Measurements from ENCODE around the gene NARS2. TPM values are rescaled to one million over a fixed set of nuclear protein-coding genes. Genes with fewer than 3 reads are reported as not detected.

NARS2 gene
- total and polyA plus RNA-seq, 2 donors (not counting 1 experiment from before 2014, with no cell fraction given): 9.7 to 14.6 TPM

DNA sequence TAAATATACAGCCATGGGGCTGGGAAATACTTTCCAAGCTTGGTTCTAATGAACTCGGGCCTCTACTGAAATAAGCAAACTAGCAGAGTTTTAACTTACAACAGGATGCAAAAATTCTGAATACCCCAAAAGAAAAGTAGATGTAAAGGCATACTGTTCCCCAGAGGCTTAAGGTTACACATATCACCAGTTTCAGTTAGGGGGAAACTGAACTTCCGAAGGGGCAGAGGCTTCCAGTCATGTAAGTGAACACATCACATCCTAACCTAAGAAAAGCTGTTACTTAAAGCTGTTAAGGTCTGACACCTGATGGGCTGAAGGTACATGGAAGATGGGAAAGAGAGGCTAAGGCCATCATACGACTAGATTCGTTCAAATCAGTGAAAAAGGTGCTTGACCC, 159.3 kb downstream of the NARS2 start:
- Histone ChIP-seq H3K9ac (ENCODE audit: low read length) (no peak overlapping the region), H3K4me2 (replicated peaks; ENCODE audit: low read depth, low read length, poor library complexity, severe bottlenecking) (peak overlapping the region; percentile 19), H3K9me3 (ENCODE audit: control extremely low read depth in 1 of 3, control insufficient read depth in 2 of 3, insufficient read depth in 1 of 3, low read length in 2 of 3) (peaks cover 0 to under 1% (median 0%) of the 10 kb centered on the region in 3 donors), H3K4me3 (ENCODE audit: control extremely low read depth in 1 of 5, extremely low read depth in 1 of 5, insufficient read depth in 1 of 5, low read depth in 2 of 5, low read length in 4 of 5) (no peak overlapping the region), H3K79me2 (ENCODE audit: control insufficient read depth, insufficient read depth, low read length) (peaks cover 9% of the 10 kb centered on the region), H3K27me3 (replicated peaks in 1 of 4; ENCODE audit: control extremely low read depth in 1 of 4, control insufficient read depth in 3 of 4, insufficient read depth in 4 of 4, low read length in 3 of 4) (no peaks in the 10 kb centered on the region), H4K20me1 (ENCODE audit: control insufficient read depth, insufficient read depth, low read length, poor library complexity, severe bottlenecking) (no peaks in the 10 kb centered on the region), H3K27ac (ENCODE audit: low read length in 2 of 2) (peak overlapping the region in 1 of 2 donors; percentile 66), H2AFZ (ENCODE audit: insufficient read depth, low read depth, low read length, poor library complexity, severe bottlenecking) (peak overlapping the region; percentile 40), H3K36me3 (replicated peaks in 1 of 2; ENCODE audit: control extremely low read depth in 1 of 2, control insufficient read depth in 1 of 2, extremely low read depth in 1 of 2, insufficient read depth in 2 of 2, low read length in 1 of 2) (no peaks in the 10 kb centered on the region), H3K4me1 (ENCODE audit: control insufficient read depth in 2 of 2, insufficient read depth in 2 of 2, low read length in 2 of 2) (peaks cover 33 to 48% of the 10 kb centered on the region in 2 donors)
- Mint-ChIP-seq H3K4me1 (peaks cover 67% of the 10 kb centered on the region), H3K27me3 (no peaks in the 10 kb centered on the region), H3K4me3 (peak overlapping the region; percentile 68), H3K27ac (peak overlapping the region; percentile 62), H3K9me3 (ENCODE audit: insufficient read depth) (peaks cover 2% of the 10 kb centered on the region)
- DNase-seq (peak; percentile 35), ATAC-seq (ENCODE audit: low read depth) (no peak)
- WGBS (ENCODE audit: insufficient coverage): 40% methylated on average over 2 of the region's 4 CpGs
- intact Hi-C loops (cut with micrococcal nuclease): loop anchor here (5.0 kb wide), 2 partner anchors 278 to 423 kb away; partner anchors contain the start of genes ALG8 and INTS4
- CTCF ChIA-PET: interaction anchor here (0.9 to 7.1 kb wide), 15 partner anchors 9 to 187 kb away, joined by 3 to 143 read pairs (median 7); partner anchors contain the start of gene NARS2
- POLR2A ChIA-PET: interaction anchor here (1.1 to 3.9 kb wide), 2 partner anchors 14 to 149 kb away, joined by 3 to 48 read pairs; no protein-coding TSS in a partner anchor
- TF ChIP-seq, protein P1, sequence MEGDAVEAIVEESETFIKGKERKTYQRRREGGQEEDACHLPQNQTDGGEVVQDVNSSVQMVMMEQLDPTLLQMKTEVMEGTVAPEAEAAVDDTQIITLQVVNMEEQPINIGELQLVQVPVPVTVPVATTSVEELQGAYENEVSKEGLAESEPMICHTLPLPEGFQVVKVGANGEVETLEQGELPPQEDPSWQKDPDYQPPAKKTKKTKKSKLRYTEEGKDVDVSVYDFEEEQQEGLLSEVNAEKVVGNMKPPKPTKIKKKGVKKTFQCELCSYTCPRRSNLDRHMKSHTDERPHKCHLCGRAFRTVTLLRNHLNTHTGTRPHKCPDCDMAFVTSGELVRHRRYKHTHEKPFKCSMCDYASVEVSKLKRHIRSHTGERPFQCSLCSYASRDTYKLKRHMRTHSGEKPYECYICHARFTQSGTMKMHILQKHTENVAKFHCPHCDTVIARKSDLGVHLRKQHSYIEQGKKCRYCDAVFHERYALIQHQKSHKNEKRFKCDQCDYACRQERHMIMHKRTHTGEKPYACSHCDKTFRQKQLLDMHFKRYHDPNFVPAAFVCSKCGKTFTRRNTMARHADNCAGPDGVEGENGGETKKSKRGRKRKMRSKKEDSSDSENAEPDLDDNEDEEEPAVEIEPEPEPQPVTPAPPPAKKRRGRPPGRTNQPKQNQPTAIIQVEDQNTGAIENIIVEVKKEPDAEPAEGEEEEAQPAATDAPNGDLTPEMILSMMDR (IDR thresholded peaks at IDR 0.05): no peak
- no peak for TF ChIP-seq EZH2 (IDR thresholded peaks at IDR 0.05; ENCODE audit: borderline replicate concordance, insufficient read depth, low read depth, low read length, poor library complexity, severe bottlenecking)

DNA sequence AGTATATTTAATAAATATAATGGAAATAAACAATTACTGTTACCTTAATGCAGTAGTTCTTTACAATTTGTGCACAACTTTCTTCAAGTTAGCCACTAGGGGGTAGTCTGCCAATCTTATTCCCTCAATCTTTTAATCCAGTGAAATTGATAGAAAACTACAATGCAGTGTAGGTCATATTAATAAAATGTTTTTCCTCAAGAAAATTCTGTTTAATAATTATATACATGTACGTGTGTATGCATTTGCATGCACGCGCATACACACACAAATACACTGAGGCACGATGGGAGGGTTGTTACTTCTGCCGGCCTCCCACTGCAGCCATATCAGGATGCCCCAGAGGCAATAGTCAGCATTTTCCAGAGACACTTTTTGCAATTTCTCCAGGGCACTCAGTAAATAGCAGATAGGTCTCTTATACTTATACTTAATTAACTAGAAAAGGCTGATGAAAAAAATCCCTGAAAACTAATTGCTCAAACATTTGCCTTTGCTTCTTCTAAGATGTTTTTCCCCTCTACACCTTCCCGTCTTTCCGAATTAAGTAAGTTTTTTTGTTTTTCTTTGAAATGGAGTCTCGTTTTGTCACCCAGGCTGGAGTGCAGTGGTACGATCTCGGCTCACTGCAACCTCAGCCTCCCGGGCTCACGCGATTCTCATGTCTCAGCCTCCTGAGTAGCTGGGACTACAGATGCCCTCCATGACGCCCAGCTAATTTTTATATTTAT, 160.2 kb downstream of the NARS2 start:
- intact Hi-C loops (cut with micrococcal nuclease): loop anchor here (1.0 to 5.0 kb wide), 3 partner anchors 150 to 422 kb away; partner anchors contain the start of genes ALG8 and INTS4
- peaks cover 1 to 5% (median 3%) of the 10 kb centered on the region in 3 donors for H3K9me3 ChIP-seq (ENCODE audit: control extremely low read depth in 1 of 3, control insufficient read depth in 2 of 3, insufficient read depth in 1 of 3, low read length in 2 of 3)
- peak overlapping the region; percentile 13 for H3K4me2 ChIP-seq (replicated peaks; ENCODE audit: low read depth, low read length, poor library complexity, severe bottlenecking)
- Mint-ChIP-seq H3K27ac (no peak overlapping the region), H3K27me3 (no peaks in the 10 kb centered on the region), H3K4me3 (no peak overlapping the region), H3K4me1 (peaks cover 61% of the 10 kb centered on the region), H3K9me3 (ENCODE audit: insufficient read depth) (peaks cover 2% of the 10 kb centered on the region)
- peaks cover 15% of the 10 kb centered on the region for H3K79me2 ChIP-seq (ENCODE audit: control insufficient read depth, insufficient read depth, low read length)
- H3K27me3 ChIP-seq (replicated peaks in 1 of 4; ENCODE audit: control extremely low read depth in 1 of 4, control insufficient read depth in 3 of 4, insufficient read depth in 4 of 4, low read length in 3 of 4): no peaks in the 10 kb centered on the region
- H3K27ac ChIP-seq (ENCODE audit: low read length in 2 of 2): no peak overlapping the region
- no peaks in the 10 kb centered on the region for H4K20me1 ChIP-seq (ENCODE audit: control insufficient read depth, insufficient read depth, low read length, poor library complexity, severe bottlenecking)
- ChIA-PET POLR2A (no interaction called here), CTCF (interaction anchor here (0.9 to 7.1 kb wide), 15 partner anchors 10 to 186 kb away, joined by 3 to 143 read pairs (median 7); no protein-coding TSS in a partner anchor)
- TF ChIP-seq, protein P1 (IDR thresholded peaks at IDR 0.05): peak; percentile 80
- no peak for TF ChIP-seq EZH2 (IDR thresholded peaks at IDR 0.05; ENCODE audit: borderline replicate concordance, insufficient read depth, low read depth, low read length, poor library complexity, severe bottlenecking)
- no peak overlapping the region for H2AFZ ChIP-seq (ENCODE audit: insufficient read depth, low read depth, low read length, poor library complexity, severe bottlenecking)
- H3K4me3 ChIP-seq (ENCODE audit: control extremely low read depth in 1 of 5, extremely low read depth in 1 of 5, insufficient read depth in 1 of 5, low read depth in 2 of 5, low read length in 4 of 5): no peak overlapping the region
- no peak overlapping the region for H3K9ac ChIP-seq (ENCODE audit: low read length)
- DNase-seq: peak; percentile 34
- H3K4me1 ChIP-seq (ENCODE audit: control insufficient read depth in 2 of 2, insufficient read depth in 2 of 2, low read length in 2 of 2): peaks cover 29 to 44% of the 10 kb centered on the region in 2 donors
- ATAC-seq (ENCODE audit: low read depth): no peak
- H3K36me3 ChIP-seq (replicated peaks in 1 of 2; ENCODE audit: control extremely low read depth in 1 of 2, control insufficient read depth in 1 of 2, extremely low read depth in 1 of 2, insufficient read depth in 2 of 2, low read length in 1 of 2): no peaks in the 10 kb centered on the region
- WGBS (ENCODE audit: insufficient coverage): 95% methylated on average over 6 of the region's 14 CpGs

Data from B cell (primary cell).